ENCODE data around the gene CHPF.

- TF ChIP-seq TAF1 (IDR thresholded peaks at IDR 0.05; ENCODE audit: borderline replicate concordance, insufficient read depth, low read length) (no peak), SIN3A (IDR thresholded peaks at IDR 0.05; ENCODE audit: borderline replicate concordance, insufficient read depth, low read length) (no peak)
Measured at GRCh38 chr2:219567791-219568361, 24.3 kb upstream of the CHPF start.

All from PFSK-1 (cell line).